ENCODE measurements around the gene ZBTB32.

Gene ZBTB32

GRCh38 chr19:35760711-35761349 is 56.5 kb downstream of the ZBTB32 start:
- Histone ChIP-seq H3K4me1 (ENCODE audit: control insufficient read depth, low read length) (peaks cover 21% of the 10 kb centered on the region), H3K4me2 (ENCODE audit: low read length) (no peak overlapping the region), H3K27me3 (ENCODE audit: control insufficient read depth, low read length) (no peaks in the 10 kb centered on the region), H4K20me1 (ENCODE audit: control insufficient read depth, insufficient read depth, low read depth, low read length) (0 out of 2 replicates have a peak, but pooled peaks cover 4% of the 10 kb centered on the region), H3K79me2 (ENCODE audit: control insufficient read depth, low read length) (peaks cover 31% of the 10 kb centered on the region), H3K9me3 (ENCODE audit: control insufficient read depth, insufficient read depth, low read length) (no peaks in the 10 kb centered on the region), H3K36me3 (ENCODE audit: control insufficient read depth, low read length) (peaks cover 30% of the 10 kb centered on the region), H3K9me2 (replicated peaks; ENCODE audit: control insufficient read depth, low read length) (no peaks in the 10 kb centered on the region), H3K4me3 (ENCODE audit: low read length) (no peak overlapping the region), H3F3A (ENCODE audit: control insufficient read depth, insufficient read depth) (no peaks in the 10 kb centered on the region), H3K27ac (ENCODE audit: low read depth, low read length) (no peak overlapping the region)
- TF ChIP-seq EZH2phosphoT487 (IDR thresholded peaks at IDR 0.05; ENCODE audit: borderline replicate concordance, low read length), result no peak
- no peak for TF ChIP-seq CTCF (IDR thresholded peaks at IDR 0.05; ENCODE audit: low read depth, low read length, poor library complexity, severe bottlenecking)

- Histone ChIP-seq H3F3A (ENCODE audit: control insufficient read depth, insufficient read depth) (no peaks in the 10 kb centered on the region), H3K9me2 (replicated peaks; ENCODE audit: control insufficient read depth, low read length) (no peaks in the 10 kb centered on the region), H3K4me3 (ENCODE audit: low read length) (no peak overlapping the region), H3K27ac (ENCODE audit: low read depth, low read length) (no peak overlapping the region), H3K36me3 (ENCODE audit: control insufficient read depth, low read length) (peaks cover 37% of the 10 kb centered on the region), H3K9me3 (ENCODE audit: control insufficient read depth, insufficient read depth, low read length) (no peaks in the 10 kb centered on the region), H3K27me3 (ENCODE audit: control insufficient read depth, low read length) (no peaks in the 10 kb centered on the region), H3K79me2 (ENCODE audit: control insufficient read depth, low read length) (peaks cover 15% of the 10 kb centered on the region), H3K4me1 (ENCODE audit: control insufficient read depth, low read length) (peaks cover 3% of the 10 kb centered on the region), H4K20me1 (ENCODE audit: control insufficient read depth, insufficient read depth, low read depth, low read length) (no peaks in the 10 kb centered on the region), H3K4me2 (ENCODE audit: low read length) (no peak overlapping the region)
- TF ChIP-seq CTCF (IDR thresholded peaks at IDR 0.05; ENCODE audit: low read depth, low read length, poor library complexity, severe bottlenecking), result no peak
- TF ChIP-seq EZH2phosphoT487 (IDR thresholded peaks at IDR 0.05; ENCODE audit: borderline replicate concordance, low read length), result no peak
These were observed 60.3 kb downstream of the ZBTB32 start for GRCh38 chr19:35764432-35765315.
